ENCODE data around the gene WIPF3.

The WIPF3 gene

GRCh38 chr7:29861884-29862283 is 55.6 kb downstream of the WIPF3 start:
- no peak for DNase-seq (ENCODE audit: low read depth, low spot score)
- TF ChIP-seq SUZ12 (IDR thresholded peaks at IDR 0.05; ENCODE audit: extremely low read depth, insufficient read depth, insufficient read length) = no peak
- no peak for TF ChIP-seq YY1 (IDR thresholded peaks at IDR 0.05; ENCODE audit: insufficient read depth, insufficient read length)
- no peak for TF ChIP-seq ZNF274 (IDR thresholded peaks at IDR 0.05; ENCODE audit: low read depth, low read length)
- H3K27me3 ChIP-seq (ENCODE audit: insufficient read depth, insufficient read length) = no peaks in the 10 kb centered on the region
- H3K9me3 ChIP-seq (ENCODE audit: insufficient read depth, low read length) = no peaks in the 10 kb centered on the region
- no peak overlapping the region for H3K4me3 ChIP-seq (ENCODE audit: insufficient read length, low read depth)
- H3K9ac ChIP-seq (ENCODE audit: insufficient read length, low read depth) = no peak overlapping the region
- no peaks in the 10 kb centered on the region for H3K4me1 ChIP-seq (ENCODE audit: insufficient read depth, insufficient read length)
- no peaks in the 10 kb centered on the region for H3K36me3 ChIP-seq (ENCODE audit: insufficient read depth, insufficient read length, low read length)

DNA sequence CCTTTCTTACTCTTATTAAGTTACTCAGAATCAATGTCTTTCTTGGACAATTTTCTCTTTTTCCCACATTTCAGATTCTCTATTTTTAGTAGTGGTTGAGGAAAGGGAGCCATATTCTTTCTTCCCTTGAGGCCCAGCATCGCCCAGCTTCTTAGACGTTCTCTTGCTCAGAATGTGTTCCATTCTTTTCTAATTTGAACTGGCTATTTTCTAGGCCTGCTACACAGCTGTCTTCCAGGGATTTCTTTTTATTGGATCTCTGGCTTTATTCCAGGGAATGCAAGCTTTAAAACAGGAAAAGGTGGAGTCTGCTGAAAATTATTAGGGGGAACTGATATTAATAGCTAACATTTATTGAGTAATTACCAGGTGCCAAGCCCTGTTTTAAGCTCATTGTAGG is 58.3 kb downstream of the WIPF3 start:
- Histone ChIP-seq H3K9me3 (ENCODE audit: insufficient read depth, low read length) (no peaks in the 10 kb centered on the region), H3K4me1 (ENCODE audit: insufficient read depth, insufficient read length) (no peaks in the 10 kb centered on the region), H3K36me3 (ENCODE audit: insufficient read depth, insufficient read length, low read length) (no peaks in the 10 kb centered on the region), H3K9ac (ENCODE audit: insufficient read length, low read depth) (no peak overlapping the region), H3K4me3 (ENCODE audit: insufficient read length, low read depth) (no peak overlapping the region), H3K27me3 (ENCODE audit: insufficient read depth, insufficient read length) (no peaks in the 10 kb centered on the region)
- DNase-seq (ENCODE audit: low read depth, low spot score) = no peak
- TF ChIP-seq SUZ12 (IDR thresholded peaks at IDR 0.05; ENCODE audit: extremely low read depth, insufficient read depth, insufficient read length) (no peak), YY1 (IDR thresholded peaks at IDR 0.05; ENCODE audit: insufficient read depth, insufficient read length) (no peak), ZNF274 (IDR thresholded peaks at IDR 0.05; ENCODE audit: low read depth, low read length) (no peak)

- DNase-seq (ENCODE audit: low read depth, low spot score) = no peak
- TF ChIP-seq SUZ12 (IDR thresholded peaks at IDR 0.05; ENCODE audit: extremely low read depth, insufficient read depth, insufficient read length) = no peak
- H3K27me3 ChIP-seq (ENCODE audit: insufficient read depth, insufficient read length) = no peaks in the 10 kb centered on the region
- no peak overlapping the region for H3K4me3 ChIP-seq (ENCODE audit: insufficient read length, low read depth)
- no peaks in the 10 kb centered on the region for H3K9me3 ChIP-seq (ENCODE audit: insufficient read depth, low read length)
- H3K9ac ChIP-seq (ENCODE audit: insufficient read length, low read depth) = no peak overlapping the region
- no peaks in the 10 kb centered on the region for H3K4me1 ChIP-seq (ENCODE audit: insufficient read depth, insufficient read length)
- H3K36me3 ChIP-seq (ENCODE audit: insufficient read depth, insufficient read length, low read length) = no peaks in the 10 kb centered on the region
These were observed 59.2 kb downstream of the WIPF3 start for GRCh38 chr7:29865526-29865925.

GRCh38 chr7:29866490-29866930 is 60.2 kb downstream of the WIPF3 start:
- no peak overlapping the region for H3K4me3 ChIP-seq (ENCODE audit: insufficient read length, low read depth)
- no peaks in the 10 kb centered on the region for H3K36me3 ChIP-seq (ENCODE audit: insufficient read depth, insufficient read length, low read length)
- TF ChIP-seq SUZ12 (IDR thresholded peaks at IDR 0.05; ENCODE audit: extremely low read depth, insufficient read depth, insufficient read length) (no peak), YY1 (IDR thresholded peaks at IDR 0.05; ENCODE audit: insufficient read depth, insufficient read length) (no peak), ZNF274 (IDR thresholded peaks at IDR 0.05; ENCODE audit: low read depth, low read length) (no peak)
- peaks cover 4% of the 10 kb centered on the region for H3K27me3 ChIP-seq (ENCODE audit: insufficient read depth, insufficient read length)
- no peaks in the 10 kb centered on the region for H3K9me3 ChIP-seq (ENCODE audit: insufficient read depth, low read length)
- no peak overlapping the region for H3K9ac ChIP-seq (ENCODE audit: insufficient read length, low read depth)
- no peaks in the 10 kb centered on the region for H3K4me1 ChIP-seq (ENCODE audit: insufficient read depth, insufficient read length)
- no peak for DNase-seq (ENCODE audit: low read depth, low spot score)

DNA sequence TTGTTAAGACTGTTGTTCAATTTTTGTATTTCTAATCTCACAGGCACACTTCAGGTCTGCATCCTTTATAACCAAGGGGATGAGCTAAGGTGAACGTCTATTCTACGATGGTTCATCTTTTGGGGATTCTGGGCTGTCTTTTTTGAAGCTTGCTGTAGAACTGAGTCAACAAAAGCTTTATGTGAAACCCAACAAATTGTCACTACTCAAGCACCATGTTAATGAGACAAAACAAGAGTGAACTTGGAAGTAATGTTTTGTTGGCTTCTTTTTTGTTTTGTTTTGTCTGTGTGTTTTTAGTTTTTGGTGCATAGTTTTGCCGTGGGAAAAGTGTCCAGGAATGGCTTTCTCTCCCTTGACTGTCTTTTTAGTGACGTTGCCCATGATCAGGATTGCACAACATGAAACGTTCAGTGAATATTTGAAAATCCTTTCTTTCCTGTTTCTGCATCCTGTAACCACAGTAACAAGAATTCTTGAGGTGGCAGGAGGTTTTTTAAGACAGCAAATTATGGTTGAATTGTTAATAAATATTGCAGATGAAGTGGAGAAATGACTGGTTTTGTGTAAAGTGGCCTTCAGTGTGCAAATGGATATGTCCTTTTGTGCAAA is 65.6 kb downstream of the WIPF3 start:
- H3K9me3 ChIP-seq (ENCODE audit: insufficient read depth, low read length) = no peaks in the 10 kb centered on the region
- peaks cover 8% of the 10 kb centered on the region for H3K27me3 ChIP-seq (ENCODE audit: insufficient read depth, insufficient read length)
- H3K4me1 ChIP-seq (ENCODE audit: insufficient read depth, insufficient read length) = no peaks in the 10 kb centered on the region
- DNase-seq (ENCODE audit: low read depth, low spot score) = no peak
- H3K9ac ChIP-seq (ENCODE audit: insufficient read length, low read depth) = no peak overlapping the region
- no peak for TF ChIP-seq YY1 (IDR thresholded peaks at IDR 0.05; ENCODE audit: insufficient read depth, insufficient read length)
- no peak for TF ChIP-seq SUZ12 (IDR thresholded peaks at IDR 0.05; ENCODE audit: extremely low read depth, insufficient read depth, insufficient read length)
- no peak for TF ChIP-seq ZNF274 (IDR thresholded peaks at IDR 0.05; ENCODE audit: low read depth, low read length)
- no peaks in the 10 kb centered on the region for H3K36me3 ChIP-seq (ENCODE audit: insufficient read depth, insufficient read length, low read length)
- H3K4me3 ChIP-seq (ENCODE audit: insufficient read length, low read depth) = no peak overlapping the region

DNA sequence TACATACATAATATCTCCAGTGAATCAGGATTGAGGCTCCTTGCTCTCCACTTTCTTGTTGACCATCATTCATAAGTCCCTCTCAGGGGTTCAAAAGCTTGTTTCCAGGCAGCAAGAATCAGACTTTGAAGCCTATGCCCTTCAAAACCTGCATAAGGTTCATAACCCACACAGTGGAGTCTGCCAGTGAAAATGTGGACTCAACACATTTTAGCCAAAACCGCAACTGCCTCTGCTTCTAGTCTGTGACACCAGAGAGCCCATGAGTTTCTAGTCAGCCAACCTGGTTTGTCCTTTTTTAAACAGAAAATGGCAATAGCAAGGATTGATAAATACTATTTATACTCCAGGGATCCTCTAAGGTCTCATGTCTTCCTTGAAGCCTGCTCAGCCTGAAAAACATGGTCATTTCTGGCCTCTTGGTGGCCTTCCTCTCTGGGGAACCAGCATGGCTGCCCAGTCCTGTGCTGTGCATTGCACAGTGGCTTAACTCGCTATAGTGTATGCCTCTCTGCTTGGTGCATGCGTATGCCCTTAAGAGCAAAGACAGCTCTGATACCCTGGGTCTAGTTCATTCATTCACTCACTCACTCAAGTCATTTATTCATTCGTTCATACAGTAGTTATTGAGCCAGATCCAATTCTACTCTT is 67.5 kb downstream of the WIPF3 start:
- Histone ChIP-seq H3K9me3 (ENCODE audit: insufficient read depth, low read length) (no peaks in the 10 kb centered on the region), H3K36me3 (ENCODE audit: insufficient read depth, insufficient read length, low read length) (no peaks in the 10 kb centered on the region), H3K4me3 (ENCODE audit: insufficient read length, low read depth) (no peak overlapping the region), H3K27me3 (ENCODE audit: insufficient read depth, insufficient read length) (peaks cover 8% of the 10 kb centered on the region), H3K4me1 (ENCODE audit: insufficient read depth, insufficient read length) (no peaks in the 10 kb centered on the region), H3K9ac (ENCODE audit: insufficient read length, low read depth) (no peak overlapping the region)
- DNase-seq (ENCODE audit: low read depth, low spot score) = no peak
- TF ChIP-seq SUZ12 (IDR thresholded peaks at IDR 0.05; ENCODE audit: extremely low read depth, insufficient read depth, insufficient read length) (no peak), YY1 (IDR thresholded peaks at IDR 0.05; ENCODE audit: insufficient read depth, insufficient read length) (no peak), ZNF274 (IDR thresholded peaks at IDR 0.05; ENCODE audit: low read depth, low read length) (no peak)

GRCh38 chr7:29875741-29876140 is 69.4 kb downstream of the WIPF3 start:
- TF ChIP-seq SUZ12 (IDR thresholded peaks at IDR 0.05; ENCODE audit: extremely low read depth, insufficient read depth, insufficient read length) (no peak), ZNF274 (IDR thresholded peaks at IDR 0.05; ENCODE audit: low read depth, low read length) (no peak), YY1 (IDR thresholded peaks at IDR 0.05; ENCODE audit: insufficient read depth, insufficient read length) (no peak)
- no peaks in the 10 kb centered on the region for H3K4me1 ChIP-seq (ENCODE audit: insufficient read depth, insufficient read length)
- peaks cover 8% of the 10 kb centered on the region for H3K27me3 ChIP-seq (ENCODE audit: insufficient read depth, insufficient read length)
- DNase-seq (ENCODE audit: low read depth, low spot score) = no peak
- no peaks in the 10 kb centered on the region for H3K36me3 ChIP-seq (ENCODE audit: insufficient read depth, insufficient read length, low read length)
- no peak overlapping the region for H3K4me3 ChIP-seq (ENCODE audit: insufficient read length, low read depth)
- no peak overlapping the region for H3K9ac ChIP-seq (ENCODE audit: insufficient read length, low read depth)
- no peaks in the 10 kb centered on the region for H3K9me3 ChIP-seq (ENCODE audit: insufficient read depth, low read length)
